AG09309 (cell line): ENCODE measurements around the gene CFAP97.
A peak's percentile ranks its signal among the peaks of the same experiment; 100 is the strongest.

ENCODE experiments used
- DNase-seq: peaks from one replicate; pipeline ENCODE4 v3.0.0-alpha.2; 2010; ENCODE audit warnings: low read depth
- H3K4me3 ChIP-seq: 2 replicates; pipeline ENCODE4 v1.5.1; 2011; ENCODE audit warnings: mild to moderate bottlenecking, low read depth, low read length, moderate library complexity; ENCODE audit not compliant: control insufficient read depth
- TF ChIP-seq, protein P1 (sequence below): IDR thresholded peaks from 2 replicates; pipeline ENCODE4 v1.5.1; 2011; ENCODE audit warnings: mild to moderate bottlenecking, low read depth, low read length, inconsistent platforms; ENCODE audit not compliant: insufficient read depth, control insufficient read depth; ENCODE audit errors: missing control alignments

CFAP97 gene

DNA sequence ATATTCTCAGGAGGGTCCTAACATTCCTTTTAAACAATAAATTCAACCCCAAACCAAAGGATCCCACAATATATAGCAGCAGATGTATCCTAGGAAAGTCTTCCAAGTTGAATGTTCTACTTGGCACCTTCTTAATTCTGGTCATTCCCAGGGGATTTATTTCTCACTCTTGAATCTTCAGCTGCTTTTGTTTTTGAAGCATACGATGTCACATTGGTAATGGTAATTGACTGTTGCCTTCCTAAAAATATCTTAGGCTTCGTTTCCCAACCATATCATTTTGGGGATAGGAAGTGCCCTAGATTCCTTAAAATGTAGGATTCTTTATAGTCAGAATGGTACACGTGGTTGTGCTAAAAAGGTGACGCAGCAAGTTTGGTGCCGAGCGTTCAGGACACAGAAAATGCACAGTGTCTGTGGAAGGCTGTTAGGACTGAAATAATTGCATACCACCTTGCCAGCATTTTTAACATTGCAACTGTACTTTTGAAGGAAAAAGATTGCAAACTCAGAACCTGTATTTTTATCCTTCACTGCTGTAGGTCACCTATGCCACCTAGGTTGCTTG lies 13.7 kb upstream of the CFAP97 start:
- DNase-seq: no peak
- H3K4me3 ChIP-seq: no peak overlapping the region

GRCh38 chr4:185215261-185215660 lies 11.5 kb upstream of the CFAP97 start:
- DNase-seq: no peak
- no peak overlapping the region for H3K4me3 ChIP-seq
- TF ChIP-seq, protein P1, sequence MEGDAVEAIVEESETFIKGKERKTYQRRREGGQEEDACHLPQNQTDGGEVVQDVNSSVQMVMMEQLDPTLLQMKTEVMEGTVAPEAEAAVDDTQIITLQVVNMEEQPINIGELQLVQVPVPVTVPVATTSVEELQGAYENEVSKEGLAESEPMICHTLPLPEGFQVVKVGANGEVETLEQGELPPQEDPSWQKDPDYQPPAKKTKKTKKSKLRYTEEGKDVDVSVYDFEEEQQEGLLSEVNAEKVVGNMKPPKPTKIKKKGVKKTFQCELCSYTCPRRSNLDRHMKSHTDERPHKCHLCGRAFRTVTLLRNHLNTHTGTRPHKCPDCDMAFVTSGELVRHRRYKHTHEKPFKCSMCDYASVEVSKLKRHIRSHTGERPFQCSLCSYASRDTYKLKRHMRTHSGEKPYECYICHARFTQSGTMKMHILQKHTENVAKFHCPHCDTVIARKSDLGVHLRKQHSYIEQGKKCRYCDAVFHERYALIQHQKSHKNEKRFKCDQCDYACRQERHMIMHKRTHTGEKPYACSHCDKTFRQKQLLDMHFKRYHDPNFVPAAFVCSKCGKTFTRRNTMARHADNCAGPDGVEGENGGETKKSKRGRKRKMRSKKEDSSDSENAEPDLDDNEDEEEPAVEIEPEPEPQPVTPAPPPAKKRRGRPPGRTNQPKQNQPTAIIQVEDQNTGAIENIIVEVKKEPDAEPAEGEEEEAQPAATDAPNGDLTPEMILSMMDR: no peak

More for the DNA sequence above, 13.7 kb upstream of the CFAP97 start:
- TF ChIP-seq, protein P1: no peak

DNA sequence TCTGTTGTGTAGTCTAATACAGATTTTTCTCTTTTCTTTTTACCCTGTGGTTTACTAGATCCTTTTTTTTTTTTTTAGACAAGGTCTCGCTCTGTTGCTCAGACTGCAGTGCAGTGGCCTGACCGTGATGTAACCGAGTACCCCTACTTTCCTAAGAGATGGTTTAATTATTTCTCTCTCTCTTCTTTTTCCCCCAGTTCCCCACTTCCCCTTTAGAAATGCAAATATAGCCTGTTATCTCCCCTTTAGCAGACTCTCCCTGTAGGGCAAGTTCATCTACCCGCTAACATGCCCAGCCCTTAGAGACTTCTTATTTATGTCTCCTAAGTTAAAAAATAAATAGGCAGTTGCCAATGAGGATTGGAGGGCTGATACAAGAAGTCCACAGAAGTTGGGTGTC lies 10.1 kb upstream of the CFAP97 start:
- no peak overlapping the region for H3K4me3 ChIP-seq
- no peak for DNase-seq
- TF ChIP-seq, protein P1: no peak

DNA sequence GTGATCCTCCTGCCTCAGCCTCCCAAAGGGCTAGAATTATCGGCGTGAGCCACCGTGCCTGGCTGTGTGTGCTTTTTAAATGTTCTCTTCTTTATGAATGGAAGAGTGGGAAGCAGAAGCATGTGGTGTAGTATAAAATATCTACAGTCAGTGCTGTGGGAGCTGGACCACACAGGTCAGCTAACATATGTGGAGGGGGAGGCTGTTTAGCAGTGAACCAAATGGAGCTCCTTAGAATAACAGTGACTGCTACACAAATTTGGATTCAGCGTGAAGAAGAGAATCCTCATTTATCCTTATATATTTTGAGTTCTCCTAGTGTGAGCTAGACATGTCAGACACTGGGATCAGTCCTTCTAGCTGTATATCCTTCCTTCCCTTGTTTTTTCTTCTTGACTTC lies 8.8 kb upstream of the CFAP97 start:
- TF ChIP-seq, protein P1: no peak
- DNase-seq: no peak
- no peak overlapping the region for H3K4me3 ChIP-seq

DNA sequence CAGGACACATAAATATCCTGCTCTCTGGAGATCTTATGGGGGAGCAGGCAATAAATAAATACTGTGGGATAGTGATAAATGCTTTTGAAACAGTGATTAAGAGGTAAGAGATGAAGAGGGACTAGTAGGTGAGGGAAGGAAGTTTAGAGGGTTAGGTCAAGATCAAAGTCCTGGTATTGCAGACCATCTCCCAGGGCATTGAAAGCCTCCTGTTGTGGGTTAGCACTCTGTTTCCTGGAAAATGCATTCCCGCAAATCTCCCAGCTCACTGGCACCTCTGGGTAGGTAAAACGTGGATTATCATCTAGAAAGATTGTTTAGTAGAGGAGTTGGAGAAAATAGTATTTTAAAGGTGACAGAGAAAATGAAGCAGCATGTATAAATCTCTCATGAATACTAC lies 7.8 kb upstream of the CFAP97 start:
- peak overlapping the region; percentile 98 for H3K4me3 ChIP-seq
- DNase-seq: no peak
- TF ChIP-seq, protein P1: no peak

- TF ChIP-seq, protein P1: no peak
- H3K4me3 ChIP-seq: peak overlapping the region; percentile 98
- DNase-seq: no peak
Observed at GRCh38 chr4:185211035-185211434, 7.2 kb upstream of the CFAP97 start.
